ENCODE results near the gene FHL1. TPM values are rescaled to one million over a fixed set of nuclear protein-coding genes. Genes with fewer than 3 reads are reported as not detected.
"Not testable (repeated sequence)": the region's sequence is repeated elsewhere in the genome, so short reads cannot be mapped to it uniquely, and the experiment has no call there.

FHL1 gene
- 161 TPM for total RNA-seq (ENCODE audit: unreplicated experiment)
- long read RNA-seq, transcript FHL1-205 (7 exons, 2,441 nt), result major isoform, 45 of 72 reads
- long read RNA-seq, transcript FHL1-207 (8 exons, 2,706 nt), result minor isoform, 5 of 72 reads
- long read RNA-seq, partial matches to known transcripts, result 2 of 72 reads
- long read RNA-seq, other reads (novel, unspliced or antisense), result 19 of 72 reads

DNA sequence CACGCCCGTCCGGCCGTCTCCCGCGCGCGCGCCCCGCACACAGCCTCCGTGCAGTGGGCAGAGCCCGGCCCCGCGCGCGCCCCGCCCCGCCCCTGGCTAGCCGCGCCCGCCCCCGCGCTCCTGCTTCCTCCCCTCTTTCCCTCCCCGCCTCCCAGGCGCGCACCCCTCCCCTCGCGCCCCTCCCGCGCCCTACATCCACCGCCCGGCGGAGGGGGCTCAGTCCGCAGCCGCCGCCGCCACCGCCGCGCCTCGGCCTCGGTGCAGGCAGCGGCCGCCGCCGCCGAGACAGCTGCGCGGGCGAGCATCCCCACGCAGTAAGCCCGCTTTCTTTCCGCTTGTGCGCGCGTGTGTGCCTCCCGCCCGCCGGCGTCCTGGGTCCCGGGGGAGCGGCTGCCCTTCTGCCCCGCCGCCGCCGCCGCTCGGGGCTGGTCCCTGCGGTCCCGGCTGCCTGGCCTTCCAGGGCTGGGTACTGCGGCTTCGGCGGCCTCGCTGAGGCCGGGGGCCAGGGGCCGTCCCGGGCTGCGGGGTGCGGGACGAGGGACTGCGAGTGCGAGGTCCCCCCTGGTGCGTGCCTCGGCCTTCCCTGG is at the start of gene FHL1:
FHL1 (plus strand) TSS at position 219 of the 587 bp plus-strand sequence.
- TF ChIP-seq, protein P1, sequence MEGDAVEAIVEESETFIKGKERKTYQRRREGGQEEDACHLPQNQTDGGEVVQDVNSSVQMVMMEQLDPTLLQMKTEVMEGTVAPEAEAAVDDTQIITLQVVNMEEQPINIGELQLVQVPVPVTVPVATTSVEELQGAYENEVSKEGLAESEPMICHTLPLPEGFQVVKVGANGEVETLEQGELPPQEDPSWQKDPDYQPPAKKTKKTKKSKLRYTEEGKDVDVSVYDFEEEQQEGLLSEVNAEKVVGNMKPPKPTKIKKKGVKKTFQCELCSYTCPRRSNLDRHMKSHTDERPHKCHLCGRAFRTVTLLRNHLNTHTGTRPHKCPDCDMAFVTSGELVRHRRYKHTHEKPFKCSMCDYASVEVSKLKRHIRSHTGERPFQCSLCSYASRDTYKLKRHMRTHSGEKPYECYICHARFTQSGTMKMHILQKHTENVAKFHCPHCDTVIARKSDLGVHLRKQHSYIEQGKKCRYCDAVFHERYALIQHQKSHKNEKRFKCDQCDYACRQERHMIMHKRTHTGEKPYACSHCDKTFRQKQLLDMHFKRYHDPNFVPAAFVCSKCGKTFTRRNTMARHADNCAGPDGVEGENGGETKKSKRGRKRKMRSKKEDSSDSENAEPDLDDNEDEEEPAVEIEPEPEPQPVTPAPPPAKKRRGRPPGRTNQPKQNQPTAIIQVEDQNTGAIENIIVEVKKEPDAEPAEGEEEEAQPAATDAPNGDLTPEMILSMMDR (IDR thresholded peaks at IDR 0.05; ENCODE audit: partially characterized antibody, unreplicated experiment), result no peak
- Mint-ChIP-seq H3K4me1 (ENCODE audit: low read depth, unreplicated experiment) (peaks cover 4% of the 10 kb centered on the region), H3K36me3 (ENCODE audit: unreplicated experiment) (peaks cover 5% of the 10 kb centered on the region), H3K4me3 (ENCODE audit: unreplicated experiment) (peak within 1 kb of the TSS; percentile 89), H3K27me3 (ENCODE audit: unreplicated experiment) (peaks cover 10% of the 10 kb centered on the region), H3K9me3 (ENCODE audit: unreplicated experiment) (peaks cover 7% of the 10 kb centered on the region), H3K27ac (ENCODE audit: unreplicated experiment) (peak within 1 kb of the TSS; percentile 91)
- peak; percentile 75 for DNase-seq

DNA sequence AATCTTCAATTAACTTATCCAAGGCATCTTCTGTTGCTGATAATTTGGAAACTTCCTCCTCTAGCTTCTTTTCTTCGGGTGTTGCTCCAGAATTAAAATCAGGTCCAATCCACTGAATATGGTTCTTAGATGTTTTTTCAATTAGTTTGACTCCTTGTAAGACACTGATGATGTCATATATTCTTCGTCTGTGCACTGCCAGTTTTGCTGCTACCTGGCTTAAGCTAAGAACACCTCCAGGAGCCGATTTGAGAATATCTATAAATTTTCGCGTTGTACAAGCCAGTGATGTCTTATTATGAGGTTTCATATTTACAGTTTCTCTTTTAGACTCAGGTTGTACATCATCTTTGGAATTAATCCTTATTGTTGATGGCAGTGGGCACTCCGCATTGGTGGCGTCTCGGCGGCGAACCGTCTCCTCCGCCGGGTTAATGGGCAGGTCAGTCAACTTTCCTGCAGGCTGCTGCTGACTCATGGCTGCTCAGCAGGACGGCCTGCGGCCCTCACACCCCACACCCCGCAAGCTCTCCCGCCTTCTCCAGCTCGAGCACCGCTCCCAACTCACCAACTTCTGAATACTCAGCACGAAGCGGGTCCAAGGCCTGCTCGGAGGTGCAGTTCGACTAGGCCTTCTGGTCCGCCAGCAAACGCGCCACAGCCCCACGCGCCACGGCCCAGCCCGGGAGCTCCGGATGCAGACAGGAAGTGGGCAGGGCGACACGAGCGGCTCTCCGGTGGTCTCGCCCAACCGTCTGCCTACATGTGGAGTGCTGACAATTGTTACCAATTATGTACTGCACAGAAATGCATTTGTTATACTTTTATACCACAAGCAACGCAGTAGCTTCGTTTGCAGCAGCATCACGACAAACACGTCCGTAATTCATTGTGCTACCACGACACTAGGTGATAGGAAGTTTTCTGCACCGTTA is 49.2 kb upstream of the FHL1 start:
- DNase-seq, result no peak
- Mint-ChIP-seq H3K36me3 (ENCODE audit: unreplicated experiment) (no peaks in the 10 kb centered on the region), H3K4me3 (ENCODE audit: unreplicated experiment) (no peak overlapping the region), H3K27me3 (ENCODE audit: unreplicated experiment) (no peaks in the 10 kb centered on the region), H3K4me1 (ENCODE audit: low read depth, unreplicated experiment) (no peaks in the 10 kb centered on the region), H3K9me3 (ENCODE audit: unreplicated experiment) (no peaks in the 10 kb centered on the region), H3K27ac (ENCODE audit: unreplicated experiment) (no peak overlapping the region)
- TF ChIP-seq, protein P1 (IDR thresholded peaks at IDR 0.05; ENCODE audit: partially characterized antibody, unreplicated experiment), result no peak

DNA sequence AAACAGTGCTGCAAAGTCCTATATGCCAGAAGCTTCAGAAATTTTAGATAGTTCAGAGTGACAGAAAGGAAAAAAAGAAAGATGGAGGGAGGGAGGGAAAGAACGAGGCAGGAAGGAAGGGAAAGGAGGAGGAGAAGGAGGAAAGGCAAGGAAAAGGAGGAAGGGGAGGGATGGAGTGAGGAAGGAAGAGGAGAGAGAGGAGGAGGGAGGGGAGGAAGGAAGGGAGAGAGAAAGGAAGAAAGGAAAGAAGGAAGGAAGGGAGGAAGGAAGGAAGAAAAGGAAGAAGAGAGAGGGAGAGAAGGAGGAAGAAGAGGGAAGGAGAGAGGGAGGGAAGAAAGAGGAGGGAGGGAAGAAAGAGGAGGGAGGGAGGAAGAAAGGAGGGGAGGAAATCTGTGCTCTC is 42.4 kb upstream of the FHL1 start:
- Mint-ChIP-seq H3K27me3 (ENCODE audit: unreplicated experiment) (peaks cover 1% of the 10 kb centered on the region), H3K4me3 (ENCODE audit: unreplicated experiment) (no peak overlapping the region), H3K27ac (ENCODE audit: unreplicated experiment) (no peak overlapping the region), H3K36me3 (ENCODE audit: unreplicated experiment) (no peaks in the 10 kb centered on the region), H3K4me1 (ENCODE audit: low read depth, unreplicated experiment) (no peaks in the 10 kb centered on the region), H3K9me3 (ENCODE audit: unreplicated experiment) (no peaks in the 10 kb centered on the region)
- DNase-seq, result no peak
- TF ChIP-seq, protein P1 (IDR thresholded peaks at IDR 0.05; ENCODE audit: partially characterized antibody, unreplicated experiment), result no peak

DNA sequence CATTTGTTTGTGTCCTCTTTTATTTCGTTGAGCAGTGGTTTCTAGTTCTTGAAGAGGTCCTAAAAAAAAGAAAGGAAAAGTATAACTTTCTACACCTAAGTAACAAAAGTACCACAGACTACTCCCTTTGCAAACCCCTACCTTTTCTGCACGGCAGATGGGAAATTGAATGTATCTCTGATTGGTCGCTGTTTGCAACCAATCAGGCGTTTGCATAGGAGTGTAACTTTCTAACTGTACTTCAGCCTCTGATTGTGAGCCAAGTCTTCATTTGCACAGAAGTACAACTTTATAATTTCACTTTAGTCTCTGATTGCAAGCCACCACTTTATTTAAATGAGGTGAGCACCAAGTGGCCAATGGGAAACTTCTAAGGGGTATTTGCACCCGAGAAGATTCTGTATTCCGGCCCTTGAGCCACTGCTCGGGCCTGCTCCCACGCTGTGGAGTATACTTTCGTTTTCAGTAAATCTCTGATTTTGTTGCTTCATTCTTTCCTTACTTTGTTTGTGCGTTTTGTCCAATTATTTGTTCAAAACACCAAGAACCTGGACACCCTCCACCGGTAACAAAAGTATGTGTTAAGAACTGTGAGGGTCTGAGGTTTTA is 40.3 kb upstream of the FHL1 start:
- Mint-ChIP-seq H3K4me3 (ENCODE audit: unreplicated experiment) (no peak overlapping the region), H3K27me3 (ENCODE audit: unreplicated experiment) (peaks cover 1% of the 10 kb centered on the region)
- TF ChIP-seq, protein P1 (IDR thresholded peaks at IDR 0.05; ENCODE audit: partially characterized antibody, unreplicated experiment), result no peak

DNA sequence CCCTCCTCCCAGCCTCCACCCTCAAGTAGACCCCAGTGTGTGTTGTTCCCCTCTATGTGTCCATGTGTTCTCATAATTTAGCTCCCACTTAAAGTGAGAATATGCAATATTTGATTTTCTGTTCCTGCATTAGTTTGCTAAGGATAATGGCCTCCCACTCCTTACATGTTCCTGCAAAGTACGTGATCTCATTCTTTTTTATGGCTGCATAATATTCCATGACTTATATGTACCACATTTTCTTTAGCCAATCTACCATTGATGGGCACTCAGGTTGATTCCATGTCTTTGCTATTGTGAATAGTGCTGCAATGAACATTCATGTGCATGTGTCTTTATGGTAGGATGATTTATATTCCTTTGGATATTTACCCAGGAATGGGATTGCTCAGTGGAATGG is 38.4 kb upstream of the FHL1 start:
- not testable (repeated sequence) for H3K9me3 Mint-ChIP-seq (ENCODE audit: unreplicated experiment); H3K4me1 Mint-ChIP-seq (ENCODE audit: low read depth, unreplicated experiment)

More for the DNA sequence above, 40.3 kb upstream of the FHL1 start:
- Mint-ChIP-seq H3K9me3 (ENCODE audit: unreplicated experiment) (no peaks in the 10 kb centered on the region), H3K27ac (ENCODE audit: unreplicated experiment) (no peak overlapping the region), H3K36me3 (ENCODE audit: unreplicated experiment) (no peaks in the 10 kb centered on the region), H3K4me1 (ENCODE audit: low read depth, unreplicated experiment) (no peaks in the 10 kb centered on the region)
- no peak for DNase-seq

More for the DNA sequence above, 38.4 kb upstream of the FHL1 start:
- H3K36me3 Mint-ChIP-seq (ENCODE audit: unreplicated experiment); H3K4me3 Mint-ChIP-seq (ENCODE audit: unreplicated experiment); H3K27ac Mint-ChIP-seq (ENCODE audit: unreplicated experiment); H3K27me3 Mint-ChIP-seq (ENCODE audit: unreplicated experiment); DNase-seq: not testable (repeated sequence)

Measured in glutamatergic neuron (in vitro differentiated cells).